GM18511 (cell line): ENCODE data around the gene CCDC157.

Experiments
- ATAC-seq: cut with Tn5 transposase; IDR thresholded peaks from one replicate; pipeline ENCODE4 v1.9.1; 2021; ENCODE audit warnings: mild to moderate bottlenecking, moderate library complexity; ENCODE audit not compliant: unreplicated experiment

Gene CCDC157

DNA sequence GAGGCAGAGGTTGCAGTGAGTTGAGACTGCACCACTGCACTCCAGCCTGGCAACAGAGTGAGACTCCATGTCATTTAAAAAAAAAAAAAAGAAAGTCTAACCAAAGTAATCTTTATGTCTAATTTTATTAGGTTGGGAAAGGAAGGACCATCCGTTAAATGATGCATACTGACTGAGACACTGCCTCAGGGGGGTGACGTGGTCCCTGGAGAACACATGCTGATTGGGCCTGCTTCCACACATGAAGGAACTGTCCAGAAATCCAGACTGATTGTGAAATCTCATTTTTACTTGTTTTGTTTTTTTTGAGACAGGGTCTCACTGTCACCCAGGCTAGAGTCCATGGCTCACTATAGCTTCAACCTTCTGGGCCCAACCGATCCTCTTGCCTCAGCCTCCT lies 5.6 kb upstream of the CCDC157 start:
- no peak for ATAC-seq

DNA sequence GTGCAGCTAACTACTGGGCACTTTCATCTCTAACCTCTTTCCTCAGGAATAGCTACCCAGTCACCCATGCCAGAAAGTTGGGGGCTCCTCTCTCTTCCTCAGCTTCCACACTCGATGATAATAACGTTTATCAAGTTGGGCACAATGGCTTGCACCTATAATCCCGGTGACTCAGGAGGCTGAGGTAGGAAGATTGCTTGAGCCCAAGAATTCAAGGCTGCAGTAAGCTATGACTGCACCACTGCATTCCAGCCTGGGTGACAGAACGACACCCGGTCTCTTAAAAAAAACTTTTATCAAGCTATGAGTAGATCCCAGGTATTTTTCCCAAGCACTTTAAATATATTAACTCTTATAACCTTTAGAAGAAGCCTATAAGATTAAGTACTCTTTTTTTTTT lies 2.2 kb upstream of the CCDC157 start:
- no peak for ATAC-seq

DNA sequence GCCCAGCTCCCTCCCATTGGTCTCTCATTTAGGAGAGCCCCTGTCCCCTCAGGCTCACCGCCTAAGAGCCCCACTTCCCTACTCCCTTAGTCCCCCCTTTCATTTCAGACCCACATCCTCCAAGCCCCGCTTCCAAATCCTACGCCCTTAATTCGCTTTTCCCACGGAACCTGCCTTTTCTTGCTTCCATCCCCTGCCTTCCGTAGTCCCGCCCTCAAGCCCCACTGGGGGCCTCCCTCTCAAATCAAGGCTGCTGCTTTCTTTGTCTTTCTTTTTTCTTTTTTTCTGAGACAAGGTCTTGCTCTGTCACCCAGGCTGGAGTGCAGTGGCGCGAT lies 396 bp downstream of the CCDC157 start:
- ATAC-seq = no peak

DNA sequence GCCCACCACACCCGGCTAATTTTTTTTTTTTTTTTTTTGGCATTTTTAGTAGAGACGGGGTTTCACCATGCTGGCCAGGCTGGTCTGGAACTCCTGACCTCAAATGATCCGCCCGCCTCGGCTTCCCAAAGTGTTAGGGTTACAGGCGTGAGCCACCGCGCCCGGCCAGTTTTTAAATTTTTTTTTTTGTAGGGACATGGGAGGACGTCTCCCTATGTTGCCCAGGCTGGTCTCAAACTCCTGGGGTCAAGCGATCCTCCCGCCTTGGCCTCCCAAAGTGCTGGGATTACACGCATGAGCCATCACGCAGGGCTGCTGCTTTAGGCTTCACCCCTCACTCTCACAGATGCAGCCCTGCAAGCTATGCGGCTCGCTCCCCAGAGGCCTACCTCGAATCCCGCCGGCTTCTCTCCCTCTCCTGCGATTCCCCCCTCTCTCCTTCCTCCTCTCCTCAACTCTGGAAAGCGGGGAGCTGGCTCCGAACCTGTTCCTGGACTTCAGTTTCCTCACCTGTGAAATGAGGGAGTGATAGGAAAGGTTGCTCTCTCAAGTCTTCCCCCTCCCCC lies 926 bp downstream of the CCDC157 start:
- ATAC-seq = no peak

DNA sequence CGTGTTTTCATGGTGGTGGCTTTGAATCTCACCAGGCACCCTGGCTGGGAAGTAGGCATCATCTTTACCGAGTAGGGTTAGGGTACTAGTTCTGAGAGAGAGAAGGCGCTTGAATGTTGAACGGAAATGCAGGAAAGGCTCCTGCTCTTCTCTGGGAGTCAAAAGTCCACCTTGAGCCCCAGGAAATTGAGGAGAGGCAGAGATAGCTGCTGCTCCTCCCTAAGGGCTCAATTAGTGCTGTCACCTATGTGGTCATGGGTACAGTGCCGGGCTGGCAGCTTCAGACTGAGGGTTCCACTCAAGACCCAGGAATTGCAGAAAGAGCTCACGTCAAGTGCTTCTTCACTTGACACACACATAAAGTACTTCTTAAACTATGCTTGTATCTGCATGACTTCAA lies 1.7 kb downstream of the CCDC157 start:
- no peak for ATAC-seq

DNA sequence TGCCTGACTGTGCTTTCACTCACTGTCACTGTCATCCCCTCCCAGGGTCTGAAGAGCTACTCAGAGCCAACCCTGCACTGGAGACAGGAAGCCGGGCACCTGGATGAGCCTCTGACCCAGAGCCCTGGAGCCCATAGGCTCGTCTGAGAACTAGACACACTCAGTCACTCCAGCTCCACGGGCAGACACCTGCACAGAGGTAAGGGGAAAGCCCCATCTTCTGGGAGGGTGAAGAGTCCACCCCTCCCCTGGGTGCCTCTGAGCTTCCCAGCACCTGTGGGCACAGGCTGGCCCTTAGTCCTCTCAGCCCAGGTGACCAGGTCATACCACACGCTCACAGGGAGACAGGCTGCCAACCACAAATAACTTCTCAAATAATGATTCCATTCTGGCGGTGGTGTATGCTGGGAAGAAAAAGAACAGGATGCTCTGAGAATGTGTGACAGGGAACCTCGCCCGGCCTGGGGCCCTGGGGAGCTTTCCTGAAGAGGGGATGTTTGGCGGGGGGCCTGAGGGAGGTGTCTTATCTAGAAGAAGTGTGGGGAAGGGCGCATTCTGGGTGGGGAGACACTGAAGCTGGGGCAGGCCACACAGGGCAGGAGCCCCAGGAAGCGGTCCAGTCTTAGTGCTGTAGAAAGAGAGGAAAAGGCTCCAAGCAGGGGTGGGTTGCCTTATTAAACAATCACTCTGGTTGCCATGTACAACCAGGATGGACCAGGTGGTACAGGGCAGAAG lies 5.3 kb downstream of the CCDC157 start:
- ATAC-seq = no peak

DNA sequence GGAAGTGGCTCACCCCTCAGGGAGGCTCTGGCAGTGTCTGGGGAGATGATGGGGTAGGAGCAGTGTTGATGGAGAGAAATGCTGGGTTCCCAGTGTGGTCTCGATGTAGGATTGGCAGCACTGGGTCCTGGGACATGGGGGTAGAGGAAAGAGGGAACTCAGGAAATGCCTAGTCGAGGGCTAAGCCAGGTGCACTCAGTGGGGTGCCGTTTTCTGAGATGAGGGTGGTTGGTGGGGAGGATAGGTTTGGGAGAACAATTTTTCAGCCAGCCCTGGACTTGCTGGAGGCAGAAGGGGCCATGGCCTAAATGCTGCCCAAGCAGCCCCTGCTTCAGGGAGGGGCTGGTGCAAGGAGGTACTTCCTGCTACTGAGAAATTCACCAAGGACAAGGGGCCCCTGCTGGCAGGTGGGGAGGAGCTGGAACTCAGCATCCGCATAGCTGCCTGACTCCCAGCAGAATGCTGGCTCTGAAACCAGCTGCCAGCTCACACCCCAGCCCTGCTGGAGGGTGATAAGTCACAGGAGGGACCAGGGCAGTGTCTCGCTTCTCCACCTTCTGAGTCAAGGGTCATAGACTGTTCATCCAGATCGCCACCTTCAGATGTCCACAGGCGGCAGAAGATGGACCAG lies 6.0 kb downstream of the CCDC157 start:
- no peak for ATAC-seq

DNA sequence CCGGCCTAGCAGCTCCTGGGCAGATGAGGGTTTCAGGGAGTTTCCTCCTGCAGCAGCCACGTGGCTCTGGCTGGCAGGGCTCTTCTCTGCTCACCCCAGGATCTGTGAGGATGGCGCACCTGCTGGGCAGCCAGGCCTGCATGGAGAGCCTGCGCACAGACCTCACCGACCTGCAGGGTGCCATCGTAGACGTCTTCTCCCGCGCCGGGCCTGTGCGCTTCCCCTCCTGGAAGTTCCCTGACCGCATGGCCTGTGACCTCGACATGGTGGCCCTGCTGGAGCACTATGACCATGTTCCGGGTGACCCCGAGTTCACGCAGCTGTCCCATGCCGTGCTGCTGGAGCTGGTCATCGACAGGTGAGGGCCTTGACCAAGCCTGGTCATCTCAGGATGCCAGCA lies 9.1 kb downstream of the CCDC157 start:
- ATAC-seq = no peak

DNA sequence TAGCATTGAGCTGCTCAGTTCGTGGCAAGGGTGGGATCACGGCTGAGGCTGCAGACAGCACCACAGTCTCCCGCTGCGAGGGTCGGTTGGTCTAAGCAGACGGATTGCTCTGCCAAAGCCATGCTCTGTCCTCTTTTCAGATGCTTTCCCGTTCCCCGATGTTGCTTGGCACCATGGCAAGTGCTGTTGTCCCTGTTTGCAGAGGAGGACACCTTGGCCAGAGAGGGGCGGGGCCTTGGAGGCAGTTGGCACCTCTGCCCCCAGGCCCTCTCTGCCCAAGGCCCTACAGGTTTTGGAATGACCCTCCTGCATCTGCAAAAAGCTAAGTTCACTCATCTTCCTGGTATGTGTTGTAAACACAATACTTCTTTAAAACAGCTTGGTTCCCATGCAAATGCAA lies 11.6 kb downstream of the CCDC157 start:
- ATAC-seq = no peak

DNA sequence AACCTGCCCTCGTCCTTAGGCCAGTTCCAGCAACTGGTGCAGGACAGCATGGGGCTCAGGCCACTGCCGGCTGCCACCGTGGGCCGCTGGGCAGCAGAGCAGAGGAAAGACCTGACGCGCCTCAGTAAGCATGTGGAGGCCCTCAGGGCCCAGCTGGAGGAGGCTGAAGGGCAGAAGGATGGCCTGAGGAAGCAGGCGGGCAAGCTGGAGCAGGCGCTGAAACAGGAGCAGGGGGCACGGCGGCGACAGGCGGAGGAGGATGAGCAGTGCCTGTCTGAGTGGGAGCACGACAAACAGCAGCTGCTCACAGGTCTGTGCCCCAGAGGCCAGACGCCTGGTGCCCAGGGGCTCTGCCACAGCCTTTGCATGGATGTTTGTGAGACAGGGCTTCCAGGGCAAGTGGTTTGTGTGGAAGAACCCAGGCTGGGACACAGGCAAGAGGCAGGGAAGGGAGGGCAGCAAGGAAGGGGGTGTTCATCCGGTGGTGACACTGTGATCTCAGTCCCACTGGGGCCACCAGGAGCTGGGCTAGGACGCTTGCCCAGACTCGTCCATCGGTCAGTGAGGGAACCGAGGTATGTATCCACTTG lies 13.9 kb downstream of the CCDC157 start:
- no peak for ATAC-seq

DNA sequence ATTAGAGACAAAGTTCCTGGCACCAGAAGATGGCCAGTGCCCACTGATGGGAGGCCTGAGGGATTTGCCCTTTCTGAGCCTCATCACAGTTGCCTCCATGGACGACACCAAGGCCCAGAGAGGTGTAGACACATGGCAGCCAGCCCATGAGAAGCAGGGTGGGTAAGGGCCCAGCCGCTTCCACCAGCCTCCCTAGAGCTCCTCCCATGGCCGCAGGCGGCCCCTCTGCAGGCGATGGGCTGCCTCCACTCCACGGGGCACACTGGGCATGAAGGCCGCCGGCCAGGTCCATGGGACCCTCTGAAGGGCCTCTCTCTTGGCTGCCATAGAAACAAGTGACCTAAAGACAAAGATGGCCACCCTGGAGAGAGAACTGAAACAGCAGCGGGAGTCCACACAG lies 14.5 kb downstream of the CCDC157 start:
- no peak for ATAC-seq

DNA sequence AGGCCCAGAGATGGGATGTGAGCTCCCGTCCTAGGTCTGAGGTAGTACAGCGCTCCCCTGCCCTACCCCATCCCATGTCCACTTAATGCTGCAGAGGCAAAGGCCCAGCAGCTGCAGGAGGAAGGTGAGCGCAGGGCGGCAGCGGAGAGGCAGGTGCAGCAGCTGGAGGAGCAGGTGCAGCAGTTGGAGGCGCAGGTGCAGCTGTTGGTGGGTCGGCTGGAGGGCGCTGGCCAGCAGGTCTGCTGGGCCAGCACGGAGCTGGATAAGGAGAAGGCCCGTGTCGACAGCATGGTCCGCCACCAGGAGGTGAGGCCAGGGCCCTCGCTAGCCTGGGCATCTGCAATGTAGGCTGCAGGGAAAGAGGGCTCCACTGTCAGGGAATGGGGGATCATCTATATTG lies 15.2 kb downstream of the CCDC157 start:
- ATAC-seq = no peak

DNA sequence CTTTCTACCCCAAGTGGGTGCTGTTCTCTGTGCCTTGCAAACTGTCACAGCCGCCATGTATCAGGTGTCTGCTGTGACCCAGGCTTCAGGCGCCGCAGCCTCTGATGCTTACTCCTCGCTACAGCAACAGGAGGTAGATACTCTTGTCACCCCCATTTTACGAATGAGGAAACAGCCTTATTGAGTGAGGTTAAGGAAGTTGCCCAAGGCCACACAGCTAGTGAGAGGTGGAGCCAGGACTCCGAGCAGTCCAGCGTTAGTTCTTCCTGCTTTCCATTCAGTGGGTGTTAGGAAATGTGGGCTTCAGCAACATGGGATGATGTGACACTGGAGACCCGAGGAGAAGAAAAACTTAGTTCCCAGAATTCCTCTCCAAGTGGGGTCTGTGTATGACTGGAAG lies 16.1 kb downstream of the CCDC157 start:
- ATAC-seq = no peak

DNA sequence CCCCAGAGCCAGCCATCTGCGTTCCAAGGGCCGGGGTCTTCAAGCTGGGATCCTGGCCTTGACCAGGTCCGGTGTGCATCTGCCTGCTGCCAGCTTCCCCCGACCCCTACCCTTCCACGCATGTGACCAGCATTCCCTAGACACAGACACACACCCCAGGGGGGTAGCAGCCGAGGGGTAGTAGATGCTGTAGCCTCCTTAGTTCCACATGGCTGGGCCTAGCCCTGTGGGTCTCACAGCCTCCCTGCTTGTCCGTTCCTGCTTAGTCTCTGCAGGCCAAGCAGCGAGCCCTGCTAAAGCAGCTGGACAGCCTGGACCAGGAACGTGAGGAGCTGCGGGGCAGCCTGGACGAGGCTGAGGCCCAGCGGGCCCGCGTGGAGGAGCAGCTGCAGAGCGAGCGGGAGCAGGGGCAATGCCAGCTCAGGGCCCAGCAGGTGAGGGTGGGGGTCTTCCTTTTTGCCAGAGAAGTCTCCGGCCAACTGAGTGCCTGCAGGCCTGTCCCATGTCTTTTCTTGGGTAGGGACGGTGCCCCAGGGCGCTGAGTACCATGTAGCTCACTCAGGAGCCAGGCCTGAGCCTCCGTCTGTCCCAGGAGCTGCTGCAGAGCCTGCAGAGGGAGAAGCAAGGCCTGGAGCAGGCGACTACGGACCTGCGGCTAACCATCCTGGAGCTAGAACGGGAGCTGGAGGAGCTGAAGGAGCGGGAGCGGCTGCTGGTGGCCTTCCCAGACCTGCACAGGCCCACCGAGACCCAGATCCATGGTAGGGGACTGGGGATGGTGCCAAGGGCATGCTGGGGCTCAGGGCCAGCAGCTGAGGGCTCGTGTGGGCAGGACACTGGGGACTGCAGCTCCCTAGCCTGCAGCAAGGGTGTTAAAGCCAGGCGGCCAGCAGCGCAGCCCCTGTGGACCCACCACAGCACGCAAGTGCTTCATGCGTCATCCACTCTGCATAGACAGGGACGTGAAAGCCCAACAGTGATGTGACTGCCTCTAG lies 16.8 kb downstream of the CCDC157 start:
- no peak for ATAC-seq

DNA sequence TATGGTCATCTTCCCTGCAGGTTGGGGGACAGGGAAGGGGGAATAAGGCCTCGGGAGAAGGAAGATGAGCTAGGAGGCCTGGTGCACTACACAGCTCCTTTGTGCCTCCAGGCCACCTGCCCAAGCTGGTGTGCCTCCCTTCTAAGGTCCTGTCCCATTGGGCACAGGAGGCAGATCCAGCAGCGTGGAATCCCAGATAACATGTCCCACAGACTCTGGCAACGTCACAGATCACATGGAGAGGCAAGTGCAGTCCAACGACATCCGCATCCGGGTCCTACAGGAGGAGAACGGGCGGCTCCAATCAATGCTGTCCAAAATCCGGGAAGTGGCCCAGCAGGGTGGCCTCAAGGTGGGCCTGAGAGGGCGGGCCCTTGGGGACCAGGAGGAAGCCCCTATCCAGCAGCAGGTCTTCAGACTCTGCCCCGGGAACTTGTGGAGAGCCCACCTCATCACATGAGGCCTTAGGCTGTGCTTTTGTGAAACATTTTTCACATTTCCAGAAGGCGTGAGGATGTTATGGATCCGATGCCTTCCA lies 18.6 kb downstream of the CCDC157 start:
- ATAC-seq = no peak

DNA sequence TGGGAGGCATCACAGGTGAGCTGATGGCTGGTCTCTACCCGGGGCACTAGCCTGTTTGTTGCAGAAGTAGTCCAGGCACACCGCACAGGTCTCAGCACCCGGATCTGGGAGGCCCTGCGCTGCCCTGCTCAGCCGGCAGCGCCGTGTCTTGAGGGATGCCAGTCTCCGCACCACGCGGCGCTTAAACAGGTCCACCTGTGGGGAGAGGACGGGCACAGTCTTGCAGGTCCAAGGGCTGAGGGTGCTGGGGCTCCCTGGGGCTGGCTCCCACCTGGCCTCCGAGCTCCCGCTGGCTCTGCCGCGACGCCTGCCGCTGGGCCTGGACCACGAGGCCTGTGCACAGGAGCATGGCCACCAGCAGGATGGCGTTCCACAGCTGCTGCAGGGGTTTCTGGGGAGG lies 23.2 kb downstream of the CCDC157 start:
- ATAC-seq = no peak

DNA sequence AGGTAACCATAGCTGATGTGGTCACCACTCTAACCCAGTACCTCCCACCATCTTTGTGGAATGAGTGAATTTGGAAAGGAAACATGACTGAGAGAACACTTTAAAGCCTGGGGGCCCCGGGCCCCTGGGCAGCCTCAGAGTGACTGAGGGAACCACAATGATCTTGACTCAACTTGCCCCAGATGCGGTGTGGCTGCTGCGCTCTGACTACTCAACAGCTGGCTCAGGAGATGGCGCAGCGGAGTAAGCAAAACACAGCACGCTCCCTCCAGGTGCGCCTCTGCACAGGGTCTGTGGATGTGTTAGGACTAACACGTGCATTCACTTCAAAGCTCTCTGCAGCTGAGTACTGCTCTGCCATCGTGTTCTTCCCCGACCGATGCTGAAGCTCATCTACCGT lies 24.5 kb downstream of the CCDC157 start:
- ATAC-seq = no peak

DNA sequence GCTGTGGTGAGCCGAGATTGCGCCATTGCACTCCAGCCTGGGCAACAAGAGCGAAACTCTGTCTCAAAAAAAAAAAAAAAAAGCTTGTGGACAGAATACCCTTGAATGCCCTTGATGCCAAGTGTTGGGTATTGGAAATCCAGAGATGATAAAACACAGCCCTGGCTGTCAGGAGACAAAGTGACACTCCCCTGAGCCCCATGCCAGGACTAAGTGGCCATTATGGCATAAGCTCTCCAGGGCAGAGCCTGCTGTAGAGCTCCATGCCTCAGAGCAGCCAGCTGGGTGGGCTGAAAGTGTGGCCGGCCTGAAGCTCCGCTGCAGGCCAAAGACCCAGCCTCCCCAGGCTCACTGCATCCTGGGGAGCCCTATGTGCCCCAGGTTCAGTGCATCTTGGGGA lies 25.5 kb downstream of the CCDC157 start:
- ATAC-seq = no peak

DNA sequence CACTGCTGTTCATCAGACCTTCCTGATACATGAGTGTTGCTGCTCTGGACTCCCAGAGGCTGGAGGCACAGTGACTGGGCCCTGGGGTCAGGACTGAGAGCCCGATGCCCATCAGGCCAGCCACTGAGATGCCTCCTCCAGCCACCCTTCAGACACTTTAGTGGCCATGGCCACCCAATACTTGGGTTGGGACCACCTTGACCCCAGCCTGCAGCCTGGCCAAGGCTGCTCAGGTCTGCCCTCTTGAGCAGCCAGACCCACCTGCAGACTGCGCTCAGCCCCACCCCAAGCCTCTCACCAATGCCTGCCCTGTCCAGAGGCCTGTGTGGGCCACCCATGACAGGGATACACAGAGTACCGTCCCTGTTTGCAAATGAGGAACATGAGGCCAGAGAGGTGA lies 26.3 kb downstream of the CCDC157 start:
- no peak for ATAC-seq

DNA sequence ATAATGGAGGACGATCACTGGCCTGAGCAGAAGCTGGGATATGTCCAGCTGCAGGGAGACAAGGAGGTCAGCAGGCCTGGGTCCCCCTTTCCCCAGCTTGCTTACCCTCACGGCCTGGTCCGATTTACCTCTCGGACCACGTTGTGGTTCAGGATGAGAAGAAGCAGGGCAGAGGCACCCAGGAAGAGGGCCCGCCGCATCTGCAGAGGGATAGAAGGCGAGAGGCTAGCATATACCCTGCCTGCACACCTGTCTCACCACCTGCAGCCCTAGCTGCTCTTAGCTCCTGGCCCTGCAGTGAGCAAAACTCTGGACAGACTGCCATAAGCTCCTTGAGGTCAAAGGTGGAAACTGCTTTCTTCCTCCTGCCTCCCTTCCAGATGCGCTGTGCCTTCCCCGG lies 29.1 kb downstream of the CCDC157 start:
- ATAC-seq = no peak

DNA sequence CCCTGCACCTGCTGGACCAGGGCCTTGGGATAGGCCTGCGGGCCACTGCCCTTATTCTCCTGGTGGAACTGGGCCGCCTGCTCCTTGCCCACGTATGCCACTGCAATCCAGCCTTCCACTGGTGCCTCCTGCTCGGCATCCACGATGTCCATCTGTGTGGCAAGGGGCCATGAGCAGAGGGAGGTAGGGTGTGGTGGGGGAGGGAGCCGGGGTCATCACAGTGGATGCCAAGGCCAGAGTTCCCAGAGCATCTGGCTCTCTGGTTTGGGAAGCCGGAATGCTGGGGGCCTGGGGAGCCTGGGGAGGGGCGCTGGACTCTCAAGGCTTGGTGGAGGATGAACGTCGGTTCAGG lies 29.8 kb downstream of the CCDC157 start:
- ATAC-seq = peak; percentile 6
